HepG2 (cell line): Measurements from ENCODE around the gene EPS8. TPM values are rescaled to one million over a fixed set of nuclear protein-coding genes. Genes with fewer than 3 reads are reported as not detected.

Source experiments
- ATAC-seq: fragments of 200-7000 bp; cut with Tn5 transposase; 3 replicates; pipeline ENCODE4 v1.9.1; 2020; ENCODE audit warnings: mild to moderate bottlenecking, moderate library complexity
- BruUV-seq: library from RNA; stranded (reverse); fragments of 400-500 nt; replicated peaks from 2 replicates; lab custom pipeline; 2021; lab: Mats Ljungman, UMichigan
- CTCF ChIA-PET: fragments of 300-600 bp; formaldehyde crosslinking; extraction: SDS; loops from one replicate; lab custom pipeline; 2021; ENCODE audit warnings: low total read pairs, inconsistent platforms, low intra/inter-chr PET ratio; lab: Yijun Ruan, JAX
- POLR2A ChIA-PET: fragments of 350-600 bp; sonication (Branson Sonifier 250); formaldehyde crosslinking; loops from one replicate; lab custom pipeline; 2020; ENCODE audit warnings: antibody characterized with exemption, inconsistent platforms; lab: Yijun Ruan, JAX
- DNase-seq: peaks from one replicate; pipeline ENCODE4 v3.0.0-alpha.2; 2015; ENCODE audit warnings: low spot score
- FAIRE-seq: peaks from 3 replicates; lab custom pipeline; 2011; peaks lifted over from hg19 to GRCh38; lab: Jason Lieb, UNC
- H2AFZ ChIP-seq: one replicate; pipeline ENCODE4 v1.6.1; 2011; ENCODE audit warnings: low read length, inconsistent platforms
- H3K27ac ChIP-seq: fragments of 300-600 bp; 3 replicates; pipeline ENCODE4 v1.8.0; 2011; ENCODE audit warnings: mixed run types, mild to moderate bottlenecking, mixed read lengths, low read length, inconsistent platforms; ENCODE audit not compliant: insufficient read depth; ENCODE audit errors: extremely low read length
- H3K27me3 ChIP-seq, 2 experiments: fragments of 200-600 bp in 1 of 2; 2 replicates in 1 of 2; 3 replicates in 1 of 2; pipeline versions ENCODE4 v1.6.0 to v1.8.0; 2011; ENCODE audit warnings: low read length in 2 of 2, mild to moderate bottlenecking in 2 of 2, moderate library complexity in 2 of 2, inconsistent platforms in 1 of 2; ENCODE audit not compliant: insufficient read depth in 2 of 2, control insufficient read depth in 1 of 2
- H3K36me3 ChIP-seq, 2 experiments: fragments of 200-600 bp in 1 of 2; replicated peaks in 1 of 2; 2 replicates in 1 of 2; 3 replicates in 1 of 2; pipeline versions ENCODE4 v1.5.1 to v1.8.0; 2011; ENCODE audit warnings: low read length in 2 of 2, inconsistent platforms in 1 of 2; ENCODE audit not compliant: insufficient read depth in 2 of 2, control insufficient read depth in 1 of 2
- H3K4me1 ChIP-seq: 2 replicates; pipeline ENCODE4 v1.5.1; 2012; ENCODE audit warnings: low read length, inconsistent platforms; ENCODE audit not compliant: insufficient read depth
- H3K4me2 ChIP-seq: 2 replicates; pipeline ENCODE4 v1.6.0; 2011; ENCODE audit warnings: low read depth, low read length, inconsistent platforms
- H3K4me3 ChIP-seq, 3 experiments: fragments of 200-600 bp in 1 of 3; sonication (generic), shearing (Covaris generic) in 1 of 3; replicated peaks in 1 of 3; 2 replicates each; pipeline ENCODE4 v1.5.1; 2011 to 2016; ENCODE audit warnings: low read length in 3 of 3, inconsistent platforms in 2 of 3, low read depth in 2 of 3, mild to moderate bottlenecking in 2 of 3, control low read depth in 1 of 3, mixed read lengths in 1 of 3; ENCODE audit not compliant: insufficient read depth in 1 of 3
- H3K79me2 ChIP-seq: one replicate; pipeline ENCODE4 v1.6.1; 2011; ENCODE audit warnings: low read length, inconsistent platforms; ENCODE audit not compliant: insufficient read depth
- H3K9ac ChIP-seq: 2 replicates; pipeline ENCODE4 v1.6.0; 2011; ENCODE audit warnings: mild to moderate bottlenecking, low read depth, low read length, inconsistent platforms; ENCODE audit not compliant: insufficient read depth
- H3K9me3 ChIP-seq: 2 replicates; pipeline ENCODE4 v1.5.1; 2012; ENCODE audit warnings: mild to moderate bottlenecking, low read length
- H4K20me1 ChIP-seq: 2 replicates; pipeline ENCODE4 v1.6.0; 2011; ENCODE audit warnings: inconsistent platforms, mild to moderate bottlenecking, low read length, moderate library complexity; ENCODE audit not compliant: insufficient read depth
- CREB1 ChIP-seq, 2 experiments: fragments of 450-650 bp in 1 of 2; IDR thresholded peaks; 2 replicates each; pipeline ENCODE4 v1.6.1; 2016 to 2017; ENCODE audit warnings: control low read depth in 1 of 2, mild to moderate bottlenecking in 1 of 2, missing compliant biosample characterization in 1 of 2, missing genetic modification characterization in 1 of 2
- EP300 ChIP-seq, 3 experiments: sonication (generic) in 1 of 3; formaldehyde crosslinking in 1 of 3; IDR thresholded peaks; 2 replicates each; pipeline versions ENCODE4 v1.5.1 to v1.6.1; 2011 to 2020; ENCODE audit warnings: low read depth in 2 of 3, low read length in 2 of 3, borderline replicate concordance in 1 of 3, improper control_type of control experiment in 1 of 3, mild to moderate bottlenecking in 1 of 3, missing genetic modification reagents in 1 of 3, moderate library complexity in 1 of 3
- FOSL1 ChIP-seq: sonication (generic); formaldehyde crosslinking; IDR thresholded peaks from 2 replicates; pipeline ENCODE4 v1.9.0; 2021; ENCODE audit warnings: missing genetic modification reagents, borderline replicate concordance
- FOSL2 ChIP-seq: sonication (generic); formaldehyde crosslinking; IDR thresholded peaks from 2 replicates; pipeline ENCODE4 v1.4.0; 2020; ENCODE audit warnings: missing genetic modification reagents
- GATAD2A ChIP-seq: IDR thresholded peaks from 2 replicates; pipeline ENCODE4 v1.6.1; 2016
- GTF2F1 ChIP-seq: fragments of 150-350 bp; IDR thresholded peaks from 2 replicates; pipeline ENCODE4 v1.6.1; 2014; ENCODE audit warnings: low read length
- NFE2 ChIP-seq: sonication (generic); formaldehyde crosslinking; IDR thresholded peaks from 2 replicates; pipeline ENCODE4 v1.4.0; 2020; ENCODE audit warnings: missing genetic modification reagents
- NFKBIZ ChIP-seq: IDR thresholded peaks from 2 replicates; pipeline ENCODE4 v1.6.1; 2018; ENCODE audit warnings: missing genetic modification reagents, missing compliant biosample characterization
- POGZ ChIP-seq: sonication (generic); formaldehyde crosslinking; IDR thresholded peaks from 2 replicates; pipeline ENCODE4 v1.4.0; 2020; ENCODE audit warnings: mild to moderate bottlenecking, missing genetic modification reagents
- PPARG ChIP-seq: conservative IDR thresholded peaks from 2 replicates; pipeline ENCODE4 v1.6.1; 2016; ENCODE audit warnings: missing biosample characterization, missing genetic modification reagents
- SOX5 ChIP-seq: IDR thresholded peaks from 2 replicates; pipeline ENCODE4 v1.6.1; 2016; ENCODE audit warnings: borderline replicate concordance
- ZNF460 ChIP-seq: sonication (generic); formaldehyde crosslinking; IDR thresholded peaks from 2 replicates; pipeline ENCODE4 v1.5.1; 2020; ENCODE audit warnings: missing genetic modification reagents, mild to moderate bottlenecking, borderline replicate concordance
- ZNF546 ChIP-seq: sonication (generic); formaldehyde crosslinking; conservative IDR thresholded peaks from 2 replicates; pipeline ENCODE4 v1.8.1; 2023; ENCODE audit warnings: mild to moderate bottlenecking, missing genetic modification reagents
- ZNF557 ChIP-seq: sonication (generic); formaldehyde crosslinking; IDR thresholded peaks from 2 replicates; pipeline ENCODE4 v1.4.0; 2020; ENCODE audit warnings: missing genetic modification reagents
- ZNF792 ChIP-seq: IDR thresholded peaks from 2 replicates; pipeline ENCODE4 v1.6.1; 2016
- WGBS: methylation state at CpG from one replicate; pipeline ENCODE4 v1.1.6; 2017; ENCODE audit warnings: low lambda C conversion rate; 5-methylcytosine and 5-hydroxymethylcytosine counted together
- in situ Hi-C: cut with HindIII; loops from 2 replicates; pipeline ENCODE4 v1.10.0; 2017; ENCODE audit warnings: low pct_unique_long_range_greater_than_20kb; ENCODE audit not compliant: extremely low pct_ligation_motif_present
- intact Hi-C: fragments of 100-400 bp; cut with micrococcal nuclease; formaldehyde crosslinking; loops from one replicate; pipeline ENCODE4 v1.10.0; 2022; ENCODE audit not compliant: unreplicated experiment
- polyA plus RNA-seq, 8 experiments: library from polyadenylated mRNA; depleted of rRNA in 3 of 8; stranded (reverse) in 7 of 8; unstranded in 1 of 8; fragments of >200 nt; fragmentation: Illumina TruSeq in 4 of 8; extraction: Trizol in 4 of 8; gene quantifications; 2 replicates each; pipeline versions ENCODE4 v1.2.1 to v1.2.3, GENCODE V29; 2011 to 2016; ENCODE audit warnings: low read depth in 4 of 8, missing spikeins in 1 of 8, mixed read lengths in 1 of 8; ENCODE audit not compliant: insufficient read depth in 1 of 8
- total RNA-seq, 5 experiments: library from RNA; depleted of rRNA; stranded (reverse); fragments of >200 nt; fragmentation: Illumina TruSeq; extraction: Trizol; gene quantifications; 2 replicates each; pipeline ENCODE4 v1.2.3, GENCODE V29; 2016; ENCODE audit warnings: low read depth in 1 of 5
- TF ChIP-seq, protein P1 (sequence below): sonication (generic); formaldehyde crosslinking; IDR thresholded peaks from 2 replicates; pipeline ENCODE4 v1.4.0; 2020; ENCODE audit warnings: missing genetic modification reagents
- TF ChIP-seq, protein P2 (sequence below): sonication (generic); formaldehyde crosslinking; IDR thresholded peaks from 2 replicates; pipeline ENCODE4 v1.4.0; 2020; ENCODE audit warnings: mild to moderate bottlenecking, low read depth, missing genetic modification reagents
- TF ChIP-seq, protein P3 (sequence below): IDR thresholded peaks from 2 replicates; pipeline ENCODE4 v1.6.1; 2016; ENCODE audit warnings: low read depth, control low read depth

EPS8 gene
- total and polyA plus RNA-seq, 2 of the 13 experiments (the other 11 are each of a cell fraction or from before 2014, with no cell fraction given): 37.1 to 43.4 TPM

DNA sequence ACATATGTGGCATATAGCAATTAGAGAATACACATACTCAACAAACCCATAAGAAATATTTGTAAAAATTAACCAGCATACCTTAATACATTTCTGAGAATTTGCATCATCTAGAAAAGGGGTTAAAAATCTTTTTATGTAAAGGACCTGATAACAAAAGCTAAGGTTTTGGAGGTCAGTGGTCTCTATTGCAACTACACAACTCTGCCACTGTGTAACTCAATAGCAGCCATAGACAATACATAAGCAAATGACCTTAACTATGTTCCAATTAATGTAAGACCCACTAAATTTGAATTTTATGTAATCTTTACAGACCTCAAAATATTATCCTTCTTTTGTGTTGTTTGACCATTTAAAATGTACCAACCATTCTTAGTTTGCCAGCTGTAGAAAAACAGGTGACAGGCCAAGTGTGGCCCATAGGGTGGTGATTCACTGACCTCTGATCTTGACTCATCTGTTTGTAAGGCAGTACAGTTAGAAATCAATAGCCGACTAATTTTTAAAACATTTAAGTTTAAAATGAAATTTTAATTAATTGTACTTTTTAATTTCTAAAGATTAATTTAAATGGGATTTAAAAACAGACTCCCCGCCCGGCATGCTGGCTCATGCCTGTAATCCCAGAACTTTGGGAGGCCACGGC, 7.4 kb upstream of the EPS8 start:
- H2AFZ ChIP-seq: no peak overlapping the region
- in situ Hi-C loops: no loop called here
- WGBS: 61% methylated on average over 4 of the region's 4 CpGs
- BruUV-seq: no TSS peak
- intact Hi-C loops: no loop called here
- no peaks in the 10 kb centered on the region for H3K79me2 ChIP-seq
- H3K4me1 ChIP-seq: peaks cover 33% of the 10 kb centered on the region
- H3K4me3 ChIP-seq: no peak overlapping the region
- FAIRE-seq (no peak), ATAC-seq (peak; percentile 67; the same call in 2 of the 3 replicates), DNase-seq (peak; percentile 37)
- no peaks in the 10 kb centered on the region for H3K36me3 ChIP-seq
- no peaks in the 10 kb centered on the region for H3K27me3 ChIP-seq
- no peak overlapping the region for H3K4me2 ChIP-seq
- ChIA-PET POLR2A (interaction anchor here (1.0 to 3.0 kb wide), 2 partner anchors 7 to 9 kb away, joined by 3 to 9 read pairs; partner anchors contain the start of gene EPS8), CTCF (no interaction called here)
- H3K27ac ChIP-seq: no peak overlapping the region
- H4K20me1 ChIP-seq: no peaks in the 10 kb centered on the region
- H3K9me3 ChIP-seq: no peaks in the 10 kb centered on the region
- H3K9ac ChIP-seq: no peak overlapping the region
- TF ChIP-seq ZNF557 (CRISPR knock-in tag) (no peak), SOX5 (CRISPR knock-in tag) (0 out of 2 replicates have a peak, but pooled peaks have one; percentile 14), PPARG (0 out of 2 replicates have a peak, but pooled peaks have one; percentile 37), FOSL2 (CRISPR knock-in tag) (peak; percentile 92), NFKBIZ (CRISPR knock-in tag) (no peak), EP300 (IDR thresholded peaks at IDR 0.05; ENCODE audit: low read depth in 2 of 2, low read length in 2 of 2) (peak in 1 of 2 experiments; percentile 44; a peak in 2 of 4 replicates), EP300 (CRISPR knock-in tag; IDR thresholded peaks at IDR 0.05; ENCODE audit: borderline replicate concordance) (no peak), GTF2F1 (no peak), CREB1 (IDR thresholded peaks at IDR 0.05) (no peak), CREB1 (CRISPR knock-in tag; IDR thresholded peaks at IDR 0.05) (peak; percentile 12; the same call in 1 of the 2 replicates), FOSL1 (CRISPR knock-in tag) (0 out of 2 replicates have a peak, but pooled peaks have one; percentile 40), ZNF546 (CRISPR knock-in tag) (no peak), GATAD2A (peak; percentile 38; the same call in 1 of the 2 replicates), NFE2 (CRISPR knock-in tag) (no peak), ZNF792 (CRISPR knock-in tag) (no peak), POGZ (no peak; the same call in 1 of the 2 replicates), ZNF460 (CRISPR knock-in tag) (no peak)
- TF ChIP-seq, protein P1, sequence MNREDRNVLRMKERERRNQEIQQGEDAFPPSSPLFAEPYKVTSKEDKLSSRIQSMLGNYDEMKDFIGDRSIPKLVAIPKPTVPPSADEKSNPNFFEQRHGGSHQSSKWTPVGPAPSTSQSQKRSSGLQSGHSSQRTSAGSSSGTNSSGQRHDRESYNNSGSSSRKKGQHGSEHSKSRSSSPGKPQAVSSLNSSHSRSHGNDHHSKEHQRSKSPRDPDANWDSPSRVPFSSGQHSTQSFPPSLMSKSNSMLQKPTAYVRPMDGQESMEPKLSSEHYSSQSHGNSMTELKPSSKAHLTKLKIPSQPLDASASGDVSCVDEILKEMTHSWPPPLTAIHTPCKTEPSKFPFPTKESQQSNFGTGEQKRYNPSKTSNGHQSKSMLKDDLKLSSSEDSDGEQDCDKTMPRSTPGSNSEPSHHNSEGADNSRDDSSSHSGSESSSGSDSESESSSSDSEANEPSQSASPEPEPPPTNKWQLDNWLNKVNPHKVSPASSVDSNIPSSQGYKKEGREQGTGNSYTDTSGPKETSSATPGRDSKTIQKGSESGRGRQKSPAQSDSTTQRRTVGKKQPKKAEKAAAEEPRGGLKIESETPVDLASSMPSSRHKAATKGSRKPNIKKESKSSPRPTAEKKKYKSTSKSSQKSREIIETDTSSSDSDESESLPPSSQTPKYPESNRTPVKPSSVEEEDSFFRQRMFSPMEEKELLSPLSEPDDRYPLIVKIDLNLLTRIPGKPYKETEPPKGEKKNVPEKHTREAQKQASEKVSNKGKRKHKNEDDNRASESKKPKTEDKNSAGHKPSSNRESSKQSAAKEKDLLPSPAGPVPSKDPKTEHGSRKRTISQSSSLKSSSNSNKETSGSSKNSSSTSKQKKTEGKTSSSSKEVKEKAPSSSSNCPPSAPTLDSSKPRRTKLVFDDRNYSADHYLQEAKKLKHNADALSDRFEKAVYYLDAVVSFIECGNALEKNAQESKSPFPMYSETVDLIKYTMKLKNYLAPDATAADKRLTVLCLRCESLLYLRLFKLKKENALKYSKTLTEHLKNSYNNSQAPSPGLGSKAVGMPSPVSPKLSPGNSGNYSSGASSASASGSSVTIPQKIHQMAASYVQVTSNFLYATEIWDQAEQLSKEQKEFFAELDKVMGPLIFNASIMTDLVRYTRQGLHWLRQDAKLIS (CRISPR knock-in tag): no peak
- TF ChIP-seq, protein P2, sequence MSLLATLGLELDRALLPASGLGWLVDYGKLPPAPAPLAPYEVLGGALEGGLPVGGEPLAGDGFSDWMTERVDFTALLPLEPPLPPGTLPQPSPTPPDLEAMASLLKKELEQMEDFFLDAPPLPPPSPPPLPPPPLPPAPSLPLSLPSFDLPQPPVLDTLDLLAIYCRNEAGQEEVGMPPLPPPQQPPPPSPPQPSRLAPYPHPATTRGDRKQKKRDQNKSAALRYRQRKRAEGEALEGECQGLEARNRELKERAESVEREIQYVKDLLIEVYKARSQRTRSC (CRISPR knock-in tag): no peak
- TF ChIP-seq, protein P3, sequence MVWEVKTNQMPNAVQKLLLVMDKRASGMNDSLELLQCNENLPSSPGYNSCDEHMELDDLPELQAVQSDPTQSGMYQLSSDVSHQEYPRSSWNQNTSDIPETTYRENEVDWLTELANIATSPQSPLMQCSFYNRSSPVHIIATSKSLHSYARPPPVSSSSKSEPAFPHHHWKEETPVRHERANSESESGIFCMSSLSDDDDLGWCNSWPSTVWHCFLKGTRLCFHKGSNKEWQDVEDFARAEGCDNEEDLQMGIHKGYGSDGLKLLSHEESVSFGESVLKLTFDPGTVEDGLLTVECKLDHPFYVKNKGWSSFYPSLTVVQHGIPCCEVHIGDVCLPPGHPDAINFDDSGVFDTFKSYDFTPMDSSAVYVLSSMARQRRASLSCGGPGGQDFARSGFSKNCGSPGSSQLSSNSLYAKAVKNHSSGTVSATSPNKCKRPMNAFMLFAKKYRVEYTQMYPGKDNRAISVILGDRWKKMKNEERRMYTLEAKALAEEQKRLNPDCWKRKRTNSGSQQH: no peak
